ENCODE data around the gene ABCA10. TPM values are rescaled to one million over a fixed set of nuclear protein-coding genes. Genes with fewer than 3 reads are reported as not detected.

Gene ABCA10
- total and polyA plus RNA-seq, 2 of the 13 experiments (the other 11 are each of a cell fraction or from before 2014, with no cell fraction given), result 0.02 to 0.08 TPM

DNA sequence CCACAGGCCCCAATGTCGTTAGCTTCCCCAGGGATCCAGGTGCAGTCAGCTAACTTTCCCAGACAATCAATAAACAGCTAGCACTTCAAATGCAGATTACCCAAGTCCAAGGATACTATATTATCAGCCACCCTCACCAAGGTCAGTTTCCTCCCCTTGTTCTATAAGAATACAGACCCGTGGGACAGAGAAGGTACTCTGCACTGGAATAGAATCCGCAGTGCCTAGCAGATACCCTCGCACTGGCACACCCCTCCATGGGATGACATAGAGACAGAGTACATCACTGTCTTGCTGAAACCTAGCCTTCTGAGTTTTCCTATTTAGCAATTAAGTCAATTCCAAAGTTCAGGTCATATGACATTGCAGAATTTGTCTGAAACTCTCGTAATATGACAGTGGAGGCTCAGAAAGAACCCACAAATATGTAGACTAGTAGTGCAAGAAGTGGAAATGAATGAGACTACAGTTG, 40.0 kb upstream of the ABCA10 start (continued):
- no peak for TF ChIP-seq ZFYVE20 (CRISPR knock-in tag; IDR thresholded peaks at IDR 0.05; ENCODE audit: borderline replicate concordance, low read depth)
- TF ChIP-seq, protein P1, sequence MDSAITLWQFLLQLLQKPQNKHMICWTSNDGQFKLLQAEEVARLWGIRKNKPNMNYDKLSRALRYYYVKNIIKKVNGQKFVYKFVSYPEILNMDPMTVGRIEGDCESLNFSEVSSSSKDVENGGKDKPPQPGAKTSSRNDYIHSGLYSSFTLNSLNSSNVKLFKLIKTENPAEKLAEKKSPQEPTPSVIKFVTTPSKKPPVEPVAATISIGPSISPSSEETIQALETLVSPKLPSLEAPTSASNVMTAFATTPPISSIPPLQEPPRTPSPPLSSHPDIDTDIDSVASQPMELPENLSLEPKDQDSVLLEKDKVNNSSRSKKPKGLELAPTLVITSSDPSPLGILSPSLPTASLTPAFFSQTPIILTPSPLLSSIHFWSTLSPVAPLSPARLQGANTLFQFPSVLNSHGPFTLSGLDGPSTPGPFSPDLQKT (CRISPR knock-in tag; IDR thresholded peaks at IDR 0.05; ENCODE audit: borderline replicate concordance), result no peak
- TF ChIP-seq, protein P2, sequence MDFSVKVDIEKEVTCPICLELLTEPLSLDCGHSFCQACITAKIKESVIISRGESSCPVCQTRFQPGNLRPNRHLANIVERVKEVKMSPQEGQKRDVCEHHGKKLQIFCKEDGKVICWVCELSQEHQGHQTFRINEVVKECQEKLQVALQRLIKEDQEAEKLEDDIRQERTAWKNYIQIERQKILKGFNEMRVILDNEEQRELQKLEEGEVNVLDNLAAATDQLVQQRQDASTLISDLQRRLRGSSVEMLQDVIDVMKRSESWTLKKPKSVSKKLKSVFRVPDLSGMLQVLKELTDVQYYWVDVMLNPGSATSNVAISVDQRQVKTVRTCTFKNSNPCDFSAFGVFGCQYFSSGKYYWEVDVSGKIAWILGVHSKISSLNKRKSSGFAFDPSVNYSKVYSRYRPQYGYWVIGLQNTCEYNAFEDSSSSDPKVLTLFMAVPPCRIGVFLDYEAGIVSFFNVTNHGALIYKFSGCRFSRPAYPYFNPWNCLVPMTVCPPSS (IDR thresholded peaks at IDR 0.05), result no peak
- TF ChIP-seq, protein P3, sequence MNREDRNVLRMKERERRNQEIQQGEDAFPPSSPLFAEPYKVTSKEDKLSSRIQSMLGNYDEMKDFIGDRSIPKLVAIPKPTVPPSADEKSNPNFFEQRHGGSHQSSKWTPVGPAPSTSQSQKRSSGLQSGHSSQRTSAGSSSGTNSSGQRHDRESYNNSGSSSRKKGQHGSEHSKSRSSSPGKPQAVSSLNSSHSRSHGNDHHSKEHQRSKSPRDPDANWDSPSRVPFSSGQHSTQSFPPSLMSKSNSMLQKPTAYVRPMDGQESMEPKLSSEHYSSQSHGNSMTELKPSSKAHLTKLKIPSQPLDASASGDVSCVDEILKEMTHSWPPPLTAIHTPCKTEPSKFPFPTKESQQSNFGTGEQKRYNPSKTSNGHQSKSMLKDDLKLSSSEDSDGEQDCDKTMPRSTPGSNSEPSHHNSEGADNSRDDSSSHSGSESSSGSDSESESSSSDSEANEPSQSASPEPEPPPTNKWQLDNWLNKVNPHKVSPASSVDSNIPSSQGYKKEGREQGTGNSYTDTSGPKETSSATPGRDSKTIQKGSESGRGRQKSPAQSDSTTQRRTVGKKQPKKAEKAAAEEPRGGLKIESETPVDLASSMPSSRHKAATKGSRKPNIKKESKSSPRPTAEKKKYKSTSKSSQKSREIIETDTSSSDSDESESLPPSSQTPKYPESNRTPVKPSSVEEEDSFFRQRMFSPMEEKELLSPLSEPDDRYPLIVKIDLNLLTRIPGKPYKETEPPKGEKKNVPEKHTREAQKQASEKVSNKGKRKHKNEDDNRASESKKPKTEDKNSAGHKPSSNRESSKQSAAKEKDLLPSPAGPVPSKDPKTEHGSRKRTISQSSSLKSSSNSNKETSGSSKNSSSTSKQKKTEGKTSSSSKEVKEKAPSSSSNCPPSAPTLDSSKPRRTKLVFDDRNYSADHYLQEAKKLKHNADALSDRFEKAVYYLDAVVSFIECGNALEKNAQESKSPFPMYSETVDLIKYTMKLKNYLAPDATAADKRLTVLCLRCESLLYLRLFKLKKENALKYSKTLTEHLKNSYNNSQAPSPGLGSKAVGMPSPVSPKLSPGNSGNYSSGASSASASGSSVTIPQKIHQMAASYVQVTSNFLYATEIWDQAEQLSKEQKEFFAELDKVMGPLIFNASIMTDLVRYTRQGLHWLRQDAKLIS (CRISPR knock-in tag; IDR thresholded peaks at IDR 0.05), result no peak
- TF ChIP-seq ZNF775 (CRISPR knock-in tag; IDR thresholded peaks at IDR 0.05; ENCODE audit: borderline replicate concordance), result no peak
- no peak for TF ChIP-seq ZZZ3 (CRISPR knock-in tag; IDR thresholded peaks at IDR 0.05; ENCODE audit: borderline replicate concordance)
- no peak for TF ChIP-seq ZFP41 (CRISPR knock-in tag; IDR thresholded peaks at IDR 0.05; ENCODE audit: borderline replicate concordance)
- TF ChIP-seq, protein P4, sequence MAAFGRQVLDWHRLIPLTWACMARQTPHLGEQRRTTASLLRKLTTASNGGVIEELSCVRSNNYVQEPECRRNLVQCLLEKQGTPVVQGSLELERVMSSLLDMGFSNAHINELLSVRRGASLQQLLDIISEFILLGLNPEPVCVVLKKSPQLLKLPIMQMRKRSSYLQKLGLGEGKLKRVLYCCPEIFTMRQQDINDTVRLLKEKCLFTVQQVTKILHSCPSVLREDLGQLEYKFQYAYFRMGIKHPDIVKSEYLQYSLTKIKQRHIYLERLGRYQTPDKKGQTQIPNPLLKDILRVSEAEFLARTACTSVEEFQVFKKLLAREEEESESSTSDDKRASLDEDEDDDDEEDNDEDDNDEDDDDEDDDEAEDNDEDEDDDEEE (CRISPR knock-in tag; IDR thresholded peaks at IDR 0.05), result no peak
- TF ChIP-seq KLF15 (CRISPR knock-in tag; IDR thresholded peaks at IDR 0.05; ENCODE audit: borderline replicate concordance), result no peak
- TF ChIP-seq TMF1 (CRISPR knock-in tag; IDR thresholded peaks at IDR 0.05; ENCODE audit: low read depth), result no peak
- no peak for TF ChIP-seq ZNF768 (CRISPR knock-in tag; IDR thresholded peaks at IDR 0.05)
- no peak for TF ChIP-seq MZF1 (CRISPR knock-in tag; IDR thresholded peaks at IDR 0.05; ENCODE audit: borderline replicate concordance)
- TF ChIP-seq ZNF782 (CRISPR knock-in tag; IDR thresholded peaks at IDR 0.05; ENCODE audit: borderline replicate concordance), result no peak
- TF ChIP-seq REPIN1 (CRISPR knock-in tag; IDR thresholded peaks at IDR 0.05; ENCODE audit: borderline replicate concordance, low read depth), result no peak
- TF ChIP-seq PRPF4 (IDR thresholded peaks at IDR 0.05; ENCODE audit: low read depth, low read length, poor library complexity, severe bottlenecking), result no peak
- TF ChIP-seq, protein P5, sequence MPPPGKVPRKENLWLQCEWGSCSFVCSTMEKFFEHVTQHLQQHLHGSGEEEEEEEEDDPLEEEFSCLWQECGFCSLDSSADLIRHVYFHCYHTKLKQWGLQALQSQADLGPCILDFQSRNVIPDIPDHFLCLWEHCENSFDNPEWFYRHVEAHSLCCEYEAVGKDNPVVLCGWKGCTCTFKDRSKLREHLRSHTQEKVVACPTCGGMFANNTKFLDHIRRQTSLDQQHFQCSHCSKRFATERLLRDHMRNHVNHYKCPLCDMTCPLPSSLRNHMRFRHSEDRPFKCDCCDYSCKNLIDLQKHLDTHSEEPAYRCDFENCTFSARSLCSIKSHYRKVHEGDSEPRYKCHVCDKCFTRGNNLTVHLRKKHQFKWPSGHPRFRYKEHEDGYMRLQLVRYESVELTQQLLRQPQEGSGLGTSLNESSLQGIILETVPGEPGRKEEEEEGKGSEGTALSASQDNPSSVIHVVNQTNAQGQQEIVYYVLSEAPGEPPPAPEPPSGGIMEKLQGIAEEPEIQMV (CRISPR knock-in tag; IDR thresholded peaks at IDR 0.05; ENCODE audit: low read depth), result no peak
- no peak for TF ChIP-seq ZNF234 (CRISPR knock-in tag; conservative IDR thresholded peaks at IDR 0.05)
- no peak for TF ChIP-seq ZSCAN31 (CRISPR knock-in tag; IDR thresholded peaks at IDR 0.05; ENCODE audit: low read depth)
- TF ChIP-seq ZNF552 (CRISPR knock-in tag; IDR thresholded peaks at IDR 0.05; ENCODE audit: borderline replicate concordance), result no peak
- no peak; the same call in 1 of the 2 replicates for TF ChIP-seq FOSL2 (CRISPR knock-in tag; IDR thresholded peaks at IDR 0.05)
- no peak for TF ChIP-seq PITX1 (CRISPR knock-in tag; IDR thresholded peaks at IDR 0.05)
